Measurements from ENCODE around the gene PCP4L1. TPM values are rescaled to one million over a fixed set of nuclear protein-coding genes. Genes with fewer than 3 reads are reported as not detected.
"Not testable (repeated sequence)": the region's sequence is repeated elsewhere in the genome, so short reads cannot be mapped to it uniquely, and the experiment has no call there.

The PCP4L1 gene
- total and polyA plus RNA-seq, 5 donors: 0.21 to 0.94 (median 0.51) TPM

- H3K4me1 ChIP-seq (ENCODE audit: control insufficient read depth, insufficient read depth, low read length); H3K27ac ChIP-seq (ENCODE audit: low read length); H3K4me3 ChIP-seq (ENCODE audit: low read length); H3K9me3 ChIP-seq (ENCODE audit: control insufficient read depth, low read length); intact Hi-C loops (cut with DNase I); DNase-seq; ATAC-seq; H3K27me3 ChIP-seq (ENCODE audit: control insufficient read depth, insufficient read depth): not testable (repeated sequence)
- WGBS: 77% methylated on average over 5 of the region's 5 CpGs
Observed at GRCh38 chr1:161255302-161255701, 3.2 kb upstream of the PCP4L1 start.

GRCh38 chr1:161255955-161256520 lies 2.5 kb upstream of the PCP4L1 start:
- WGBS: 84% methylated on average over 4 of the region's 4 CpGs
- H3K9me3 ChIP-seq (ENCODE audit: control insufficient read depth, low read length); intact Hi-C loops (cut with DNase I); H3K27me3 ChIP-seq (ENCODE audit: control insufficient read depth, insufficient read depth); H3K4me3 ChIP-seq (ENCODE audit: low read length); ATAC-seq; DNase-seq; H3K27ac ChIP-seq (ENCODE audit: low read length); H3K4me1 ChIP-seq (ENCODE audit: control insufficient read depth, insufficient read depth, low read length): not testable (repeated sequence)

DNA sequence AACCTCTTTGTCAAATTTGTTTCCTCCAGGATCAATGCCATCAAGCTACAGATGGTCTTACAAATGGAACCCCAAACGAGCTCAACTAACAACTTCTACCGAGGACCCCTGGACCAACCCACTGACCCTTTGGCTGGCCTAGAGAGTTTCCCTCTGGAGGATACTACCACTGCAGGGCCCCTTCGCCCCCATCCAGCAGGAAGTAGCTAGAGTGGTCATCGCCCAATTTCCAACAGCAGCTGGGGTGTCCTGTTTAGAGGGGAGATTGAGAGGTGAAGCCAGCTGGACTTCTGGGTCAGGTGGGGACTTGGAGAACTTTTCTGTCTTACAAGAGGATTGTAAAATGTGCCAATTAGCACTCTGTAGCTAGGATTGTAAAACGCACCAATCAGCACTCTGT lies 1.4 kb upstream of the PCP4L1 start:
- DNase-seq; ATAC-seq; H3K4me3 ChIP-seq (ENCODE audit: low read length); intact Hi-C loops (cut with DNase I); H3K27me3 ChIP-seq (ENCODE audit: control insufficient read depth, insufficient read depth); H3K9me3 ChIP-seq (ENCODE audit: control insufficient read depth, low read length); H3K27ac ChIP-seq (ENCODE audit: low read length); H3K4me1 ChIP-seq (ENCODE audit: control insufficient read depth, insufficient read depth, low read length): not testable (repeated sequence)
- WGBS: 93% methylated on average over 5 of the region's 5 CpGs

- H3K27ac ChIP-seq (ENCODE audit: low read length): no peak overlapping the region
- no peak overlapping the region for H3K4me3 ChIP-seq (ENCODE audit: low read length)
- WGBS: 44% methylated on average over 6 of the region's 6 CpGs
- no peaks in the 10 kb centered on the region for H3K27me3 ChIP-seq (ENCODE audit: control insufficient read depth, insufficient read depth)
- no peaks in the 10 kb centered on the region for H3K4me1 ChIP-seq (ENCODE audit: control insufficient read depth, insufficient read depth, low read length)
- DNase-seq: no peak
- intact Hi-C loops (cut with DNase I): no loop called here
- peaks cover 5% of the 10 kb centered on the region for H3K9me3 ChIP-seq (ENCODE audit: control insufficient read depth, low read length)
- ATAC-seq: no peak
Observed at GRCh38 chr1:161259345-161259702, 779 bp downstream of the PCP4L1 start.

DNA sequence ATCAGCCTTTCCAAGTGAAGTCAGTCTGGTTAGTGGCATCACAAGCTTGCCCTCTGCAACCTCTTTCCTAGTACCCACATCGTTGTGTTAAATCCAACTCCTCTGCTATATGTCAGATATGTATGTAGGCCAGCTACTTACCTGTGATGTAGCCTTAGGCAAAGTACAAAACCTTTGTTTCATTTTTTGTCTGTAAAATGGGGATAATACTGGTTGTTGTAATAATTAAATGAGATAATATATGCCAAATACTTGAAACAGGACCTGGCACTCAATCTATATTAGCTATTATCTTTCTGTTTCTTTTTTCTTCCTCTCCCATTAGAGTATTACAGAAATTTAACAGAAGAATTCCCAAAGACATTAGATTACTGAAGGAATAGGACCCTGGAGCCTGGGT lies 1.2 kb downstream of the PCP4L1 start:
- ATAC-seq (no peak), DNase-seq (no peak)
- H3K4me1 ChIP-seq (ENCODE audit: control insufficient read depth, insufficient read depth, low read length): no peaks in the 10 kb centered on the region
- no peak overlapping the region for H3K27ac ChIP-seq (ENCODE audit: low read length)
- H3K27me3 ChIP-seq (ENCODE audit: control insufficient read depth, insufficient read depth): no peaks in the 10 kb centered on the region
- intact Hi-C loops (cut with DNase I): no loop called here
- peaks cover 5% of the 10 kb centered on the region for H3K9me3 ChIP-seq (ENCODE audit: control insufficient read depth, low read length)
- 72% methylated on average over 1 of the region's 1 CpG for WGBS
- no peak overlapping the region for H3K4me3 ChIP-seq (ENCODE audit: low read length)

GRCh38 chr1:161260376-161261260 lies 2.1 kb downstream of the PCP4L1 start:
- 47% methylated on average over 9 of the region's 9 CpGs for WGBS
- DNase-seq (no peak), ATAC-seq (no peak)
- intact Hi-C loops (cut with DNase I): no loop called here
- Histone ChIP-seq H3K4me1 (ENCODE audit: control insufficient read depth, insufficient read depth, low read length) (no peaks in the 10 kb centered on the region), H3K27ac (ENCODE audit: low read length) (no peak overlapping the region), H3K4me3 (ENCODE audit: low read length) (no peak overlapping the region), H3K9me3 (ENCODE audit: control insufficient read depth, low read length) (peaks cover 5% of the 10 kb centered on the region), H3K27me3 (ENCODE audit: control insufficient read depth, insufficient read depth) (no peaks in the 10 kb centered on the region)

- H3K27me3 ChIP-seq (ENCODE audit: control insufficient read depth, insufficient read depth): no peaks in the 10 kb centered on the region
- no peak for ATAC-seq
- H3K27ac ChIP-seq (ENCODE audit: low read length): no peak overlapping the region
- no peak overlapping the region for H3K4me3 ChIP-seq (ENCODE audit: low read length)
- intact Hi-C loops (cut with DNase I): no loop called here
- WGBS: 77% methylated on average over 12 of the region's 12 CpGs
- H3K4me1 ChIP-seq (ENCODE audit: control insufficient read depth, insufficient read depth, low read length): peaks cover 2% of the 10 kb centered on the region
- no peak for DNase-seq
- H3K9me3 ChIP-seq (ENCODE audit: control insufficient read depth, low read length): peaks cover 5% of the 10 kb centered on the region
Observed at GRCh38 chr1:161261261-161262235, 3.0 kb downstream of the PCP4L1 start.

GRCh38 chr1:161265305-161265704 lies 6.8 kb downstream of the PCP4L1 start:
- ATAC-seq (no peak), DNase-seq (no peak)
- H3K4me1 ChIP-seq (ENCODE audit: control insufficient read depth, insufficient read depth, low read length): peaks cover 2% of the 10 kb centered on the region
- no peak overlapping the region for H3K27ac ChIP-seq (ENCODE audit: low read length)
- intact Hi-C loops (cut with DNase I): no loop called here
- no peak overlapping the region for H3K4me3 ChIP-seq (ENCODE audit: low read length)
- no peaks in the 10 kb centered on the region for H3K27me3 ChIP-seq (ENCODE audit: control insufficient read depth, insufficient read depth)
- H3K9me3 ChIP-seq (ENCODE audit: control insufficient read depth, low read length): no peaks in the 10 kb centered on the region
- WGBS: 84% methylated on average over 5 of the region's 5 CpGs

GRCh38 chr1:161266202-161266601 lies 7.7 kb downstream of the PCP4L1 start:
- no peak overlapping the region for H3K4me3 ChIP-seq (ENCODE audit: low read length)
- no peak overlapping the region for H3K27ac ChIP-seq (ENCODE audit: low read length)
- ATAC-seq (no peak), DNase-seq (no peak)
- intact Hi-C loops (cut with DNase I): no loop called here
- H3K4me1 ChIP-seq (ENCODE audit: control insufficient read depth, insufficient read depth, low read length): peaks cover 2% of the 10 kb centered on the region
- WGBS: 52% methylated on average over 3 of the region's 3 CpGs
- no peaks in the 10 kb centered on the region for H3K27me3 ChIP-seq (ENCODE audit: control insufficient read depth, insufficient read depth)
- no peaks in the 10 kb centered on the region for H3K9me3 ChIP-seq (ENCODE audit: control insufficient read depth, low read length)

DNA sequence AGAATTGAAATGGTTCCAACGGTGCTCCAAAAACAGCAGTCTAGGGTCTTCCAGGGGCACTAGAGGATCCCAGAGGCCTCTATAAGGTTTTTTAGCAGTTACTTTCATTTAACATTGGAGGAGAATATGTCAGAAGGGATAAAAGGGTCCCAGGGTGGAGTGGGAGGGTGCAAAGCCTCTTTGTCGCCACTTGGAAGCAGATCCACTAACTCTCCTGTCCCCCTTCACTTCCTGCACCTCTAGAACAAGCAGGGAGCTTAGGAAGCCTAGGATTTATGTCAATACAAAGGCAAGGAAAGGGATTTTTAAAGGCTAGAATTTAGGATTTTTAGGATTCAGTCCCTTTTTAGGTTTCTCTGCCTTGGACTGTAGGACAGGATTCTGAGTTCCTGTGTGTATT lies 8.3 kb downstream of the PCP4L1 start:
- peaks cover 2% of the 10 kb centered on the region for H3K4me1 ChIP-seq (ENCODE audit: control insufficient read depth, insufficient read depth, low read length)
- no peaks in the 10 kb centered on the region for H3K27me3 ChIP-seq (ENCODE audit: control insufficient read depth, insufficient read depth)
- ATAC-seq (no peak), DNase-seq (no peak)
- intact Hi-C loops (cut with DNase I): no loop called here
- WGBS: 43% methylated on average over 2 of the region's 2 CpGs
- no peak overlapping the region for H3K4me3 ChIP-seq (ENCODE audit: low read length)
- H3K9me3 ChIP-seq (ENCODE audit: control insufficient read depth, low read length): no peaks in the 10 kb centered on the region
- H3K27ac ChIP-seq (ENCODE audit: low read length): no peak overlapping the region

- intact Hi-C loops (cut with DNase I): no loop called here
- 46% methylated on average over 3 of the region's 3 CpGs for WGBS
- Histone ChIP-seq H3K27ac (ENCODE audit: low read length) (no peak overlapping the region), H3K4me3 (ENCODE audit: low read length) (no peak overlapping the region), H3K4me1 (ENCODE audit: control insufficient read depth, insufficient read depth, low read length) (peaks cover 2% of the 10 kb centered on the region), H3K27me3 (ENCODE audit: control insufficient read depth, insufficient read depth) (no peaks in the 10 kb centered on the region), H3K9me3 (ENCODE audit: control insufficient read depth, low read length) (no peaks in the 10 kb centered on the region)
- DNase-seq (no peak), ATAC-seq (no peak)
Observed at GRCh38 chr1:161267321-161267720, 8.8 kb downstream of the PCP4L1 start.
